Endothelial cell of umbilical vein (primary cell): Measurements from ENCODE around the gene BAG3. TPM values are rescaled to one million over a fixed set of nuclear protein-coding genes. Genes with fewer than 3 reads are reported as not detected.
A peak's percentile ranks its signal among the peaks of the same experiment; 100 is the strongest.

Experiments used
- BruUV-seq: library from RNA; stranded (reverse); fragments of 400-500 nt; replicated peaks from 2 replicates; lab custom pipeline; 2021; lab: Mats Ljungman, UMichigan
- CTCF ChIA-PET: fragments of 300-600, 350-600 bp; sonication (Branson Sonifier 250); formaldehyde crosslinking; loops from one replicate; lab custom pipeline; 2021; ENCODE audit warnings: antibody characterized with exemption, inconsistent platforms; lab: Charles Lee
- POLR2A ChIA-PET: fragments of 300-600, 350-600 bp; sonication (Branson Sonifier 250); formaldehyde crosslinking; loops from one replicate; lab custom pipeline; 2021; ENCODE audit warnings: antibody characterized with exemption, inconsistent platforms; lab: Charles Lee
- DNase-seq: peaks from one replicate; pipeline ENCODE4 v3.0.0-alpha.2; 2011; ENCODE audit warnings: low read depth, low spot score
- FAIRE-seq: peaks from 2 replicates; lab custom pipeline; 2011; peaks lifted over from hg19 to GRCh38; lab: Jason Lieb, UNC
- H2AFZ ChIP-seq: 2 replicates; pipeline ENCODE4 v1.6.0; 2012; ENCODE audit warnings: low read depth, low read length, control low read depth, inconsistent platforms
- H3K27ac ChIP-seq: 2 replicates; pipeline ENCODE4 v1.5.1; 2011; ENCODE audit warnings: low read depth, mild to moderate bottlenecking, control low read depth, low read length, moderate library complexity; ENCODE audit not compliant: insufficient read depth
- H3K27me3 ChIP-seq, 2 experiments: 2 replicates each; pipeline versions ENCODE4 v1.6.0 to v1.6.1; 2011; ENCODE audit warnings: low read length in 2 of 2, mixed read lengths in 1 of 2; ENCODE audit not compliant: control insufficient read depth in 2 of 2, insufficient read depth in 2 of 2
- H3K36me3 ChIP-seq, 2 experiments: 2 replicates in 1 of 2; 3 replicates in 1 of 2; pipeline ENCODE4 v1.5.1; 2011; ENCODE audit warnings: low read length in 2 of 2, mild to moderate bottlenecking in 1 of 2, moderate library complexity in 1 of 2; ENCODE audit not compliant: control insufficient read depth in 2 of 2, insufficient read depth in 2 of 2; ENCODE audit errors: extremely low read depth in 1 of 2
- H3K4me1 ChIP-seq: 3 replicates; pipeline ENCODE4 v1.5.1; 2011; ENCODE audit warnings: mild to moderate bottlenecking, low read length; ENCODE audit not compliant: control insufficient read depth, insufficient read depth; ENCODE audit errors: extremely low read depth
- H3K4me2 ChIP-seq: 2 replicates; pipeline ENCODE4 v1.6.1; 2011; ENCODE audit warnings: low read length, control low read depth, mixed read lengths; ENCODE audit not compliant: insufficient read depth
- H3K4me3 ChIP-seq, 3 experiments: fragments of 200-600 bp in 1 of 3; sonication (generic), shearing (Covaris generic) in 1 of 3; replicated peaks in 1 of 3; 2 replicates each; pipeline ENCODE4 v1.5.1; 2011 to 2016; ENCODE audit warnings: control low read depth in 3 of 3, low read length in 3 of 3, mild to moderate bottlenecking in 2 of 3, inconsistent platforms in 1 of 3, low read depth in 1 of 3, moderate library complexity in 1 of 3; ENCODE audit not compliant: insufficient read depth in 1 of 3
- H3K79me2 ChIP-seq: 2 replicates; pipeline ENCODE4 v1.6.0; 2012; ENCODE audit warnings: low read length, inconsistent platforms; ENCODE audit not compliant: control insufficient read depth, insufficient read depth
- H3K9ac ChIP-seq: replicated peaks from 2 replicates; pipeline ENCODE3; 2011; ENCODE audit warnings: low read length, control low read depth; ENCODE audit not compliant: insufficient read depth; ENCODE audit errors: extremely low read depth
- H3K9me1 ChIP-seq: replicated peaks from 3 replicates; pipeline ENCODE4 v1.6.0; 2011; ENCODE audit warnings: mild to moderate bottlenecking, low read length; ENCODE audit not compliant: control insufficient read depth, insufficient read depth; ENCODE audit errors: extremely low read depth
- H3K9me3 ChIP-seq: replicated peaks from 2 replicates; pipeline ENCODE4 v1.5.1; 2012; ENCODE audit warnings: low read length, inconsistent platforms; ENCODE audit not compliant: control insufficient read depth, insufficient read depth
- H4K20me1 ChIP-seq: replicated peaks from 2 replicates; pipeline ENCODE3; 2011; ENCODE audit warnings: mild to moderate bottlenecking, low read length; ENCODE audit not compliant: control insufficient read depth, insufficient read depth; ENCODE audit errors: extremely low read depth
- CTCF ChIP-seq, 2 donors: IDR thresholded peaks; 1 replicate in 1 of 2; 2 replicates in 1 of 2; pipeline ENCODE4 v1.5.1; 2011; ENCODE audit warnings: low read length in 2 of 2, mild to moderate bottlenecking in 2 of 2, moderate library complexity in 2 of 2, control low read depth in 1 of 2, inconsistent platforms in 1 of 2, low read depth in 1 of 2; ENCODE audit not compliant: insufficient read depth in 1 of 2; ENCODE audit errors: extremely low read depth in 1 of 2
- EZH2 ChIP-seq: IDR thresholded peaks from 2 replicates; pipeline ENCODE4 v1.6.1; 2012; ENCODE audit warnings: borderline replicate concordance, low read depth, mild to moderate bottlenecking, moderate library complexity, low read length, inconsistent platforms; ENCODE audit not compliant: severe bottlenecking
- FOS ChIP-seq: IDR thresholded peaks from 2 replicates; pipeline ENCODE4 v1.6.1; 2011; ENCODE audit warnings: mild to moderate bottlenecking, low read length, moderate library complexity, borderline replicate concordance; ENCODE audit not compliant: insufficient read depth
- GATA2 ChIP-seq: IDR thresholded peaks from 2 replicates; pipeline ENCODE4 v1.7.0; 2011; ENCODE audit warnings: low read depth, mild to moderate bottlenecking, moderate library complexity, mixed read lengths, low read length; ENCODE audit not compliant: insufficient read length, insufficient read depth
- JUN ChIP-seq: IDR thresholded peaks from 2 replicates; pipeline ENCODE4 v1.6.1; 2011; ENCODE audit warnings: borderline replicate concordance, low read depth; ENCODE audit not compliant: insufficient read length, insufficient read depth
- MAX ChIP-seq: IDR thresholded peaks from 2 replicates; pipeline ENCODE4 v1.6.1; 2011; ENCODE audit not compliant: insufficient read depth, insufficient read length
- MYC ChIP-seq: IDR thresholded peaks from one replicate; pipeline ENCODE4 v1.6.1; 2011; ENCODE audit warnings: mild to moderate bottlenecking, low read depth, low read length
- POLR2A ChIP-seq: IDR thresholded peaks from 2 replicates; pipeline ENCODE4 v1.6.1; 2012; ENCODE audit warnings: low read depth, mild to moderate bottlenecking, control low read depth, low read length
- POLR2AphosphoS5 ChIP-seq: IDR thresholded peaks from 2 replicates; pipeline ENCODE4 v1.6.1; 2012; ENCODE audit warnings: low read depth, mild to moderate bottlenecking, control low read depth, low read length, moderate library complexity; ENCODE audit not compliant: insufficient read depth
- dilution Hi-C: fragments of 300-500 bp; cut with MboI; formaldehyde crosslinking; loops from one replicate; pipeline ENCODE4 v1.15.0; 2019; ENCODE audit warnings: low sequenced_read_pairs; ENCODE audit not compliant: extremely low pct_ligation_motif_present
- intact Hi-C: fragments of 100-400 bp; cut with micrococcal nuclease; formaldehyde crosslinking; loops from one replicate; pipeline ENCODE4 v1.10.0; 2022
- polyA plus RNA-seq, 4 experiments: library from polyadenylated mRNA; depleted of rRNA in 3 of 4; stranded (reverse) in 3 of 4; unstranded in 1 of 4; fragments of >200 nt; gene quantifications; 2 replicates each; pipeline versions ENCODE4 v1.2.1 to v1.2.3, GENCODE V29; 2011 to 2012; ENCODE audit warnings: missing spikeins in 1 of 4
- total RNA-seq: library from RNA; stranded (reverse); gene quantifications from 2 replicates; pipeline ENCODE4 v1.2.3, GENCODE V29; 2021

The BAG3 gene
- total and polyA plus RNA-seq, 2 donors (not counting 3 experiments of a cell fraction or from before 2014, with no cell fraction given), result 25.2 to 66.7 TPM

GRCh38 chr10:119621078-119621384 lies 30.1 kb upstream of the BAG3 start:
- no peaks in the 10 kb centered on the region for H3K36me3 ChIP-seq
- H3K9ac ChIP-seq, result no peak overlapping the region
- H3K9me1 ChIP-seq, result no peaks in the 10 kb centered on the region
- H3K27me3 ChIP-seq, result no peaks in the 10 kb centered on the region
- FAIRE-seq (peak; percentile 67), DNase-seq (no peak)
- H4K20me1 ChIP-seq, result no peaks in the 10 kb centered on the region
- dilution Hi-C loops (no loop called here), intact Hi-C loops (no loop called here)
- peaks cover 11% of the 10 kb centered on the region for H3K4me1 ChIP-seq
- no peaks in the 10 kb centered on the region for H3K9me3 ChIP-seq
- H3K4me3 ChIP-seq, result no peak overlapping the region
- TF ChIP-seq FOS, result no peak
- no peak for TF ChIP-seq JUN
- no peak for TF ChIP-seq GATA2
- TF ChIP-seq CTCF (IDR thresholded peaks at IDR 0.05; ENCODE audit: extremely low read depth in 1 of 2, insufficient read depth in 1 of 2, low read depth in 1 of 2, low read length in 2 of 2), result no peak
- TF ChIP-seq POLR2A, result no peak
- TF ChIP-seq POLR2AphosphoS5, result no peak
- no peak for TF ChIP-seq EZH2
- TF ChIP-seq MAX, result no peak
- no peak for TF ChIP-seq MYC
- POLR2A ChIA-PET, result no interaction called here
- CTCF ChIA-PET, result interaction anchor here (0.8 to 1.9 kb wide), 5 partner anchors 13 to 422 kb away, joined by 3 to 7 read pairs (median 3); partner anchors contain the start of gene BAG3
- peak overlapping the region; percentile 68 for H2AFZ ChIP-seq
- no peak overlapping the region for H3K4me2 ChIP-seq
- H3K79me2 ChIP-seq, result no peaks in the 10 kb centered on the region
- no peak overlapping the region for H3K27ac ChIP-seq
- no TSS peak for BruUV-seq
